ENCODE data around the gene KDM3B. TPM values are rescaled to one million over a fixed set of nuclear protein-coding genes. Genes with fewer than 3 reads are reported as not detected.
"Not testable (repeated sequence)": the region's sequence is repeated elsewhere in the genome, so short reads cannot be mapped to it uniquely, and the experiment has no call there.

Gene KDM3B
- 75.2 TPM for total RNA-seq

- Histone ChIP-seq H3K9ac (ENCODE audit: low read depth in 1 of 3, low read length in 3 of 3) (peak within 1 kb of the TSS; percentile 88 to 96 (median 93)), H3K9me3 (ENCODE audit: control insufficient read depth in 3 of 3, low read length in 3 of 3) (peaks cover 0 to 3% (median 0%) of the 10 kb centered on the region in 3 donors), H3K4me3 (ENCODE audit: low read length in 3 of 3) (peak within 1 kb of the TSS; percentile 85 to 92 (median 85)), H3K27me3 (ENCODE audit: control insufficient read depth in 3 of 3, insufficient read depth in 3 of 3, low read length in 3 of 3) (no peaks in the 10 kb centered on the region), H3K27ac (ENCODE audit: low read depth, low read length) (peak within 1 kb of the TSS; percentile 89), H3K4me1 (ENCODE audit: control insufficient read depth in 3 of 3, insufficient read depth in 3 of 3, low read length in 3 of 3) (peaks cover 17 to 53% (median 39%) of the 10 kb centered on the region in 3 donors), H3K36me3 (ENCODE audit: control insufficient read depth in 3 of 3, insufficient read depth in 3 of 3, low read length in 3 of 3) (peaks cover 8 to 18% (median 16%) of the 10 kb centered on the region in 3 donors)
Measured at GRCh38 chr5:138352071-138352721, at the start of gene KDM3B. Gene KDM3B, plus strand, starts transcription at chr5:138352685. Its CDS starts 111 bp downstream, at chr5:138352796.

GRCh38 chr5:138303372-138303771, 49.1 kb upstream of the KDM3B start:
- H3K27me3 ChIP-seq (ENCODE audit: control insufficient read depth in 3 of 3, insufficient read depth in 3 of 3, low read length in 3 of 3) = no peaks in the 10 kb centered on the region

GRCh38 chr5:138305797-138306196, 46.7 kb upstream of the KDM3B start:
- Histone ChIP-seq H3K9ac (ENCODE audit: low read depth in 1 of 3, low read length in 3 of 3) (peak overlapping the region in 2 of 3 donors; percentile 47 to 50), H3K27ac (ENCODE audit: low read depth, low read length) (peak overlapping the region; percentile 56), H3K36me3 (ENCODE audit: control insufficient read depth in 3 of 3, insufficient read depth in 3 of 3, low read length in 3 of 3) (no peaks in the 10 kb centered on the region), H3K27me3 (ENCODE audit: control insufficient read depth in 3 of 3, insufficient read depth in 3 of 3, low read length in 3 of 3) (no peaks in the 10 kb centered on the region), H3K9me3 (ENCODE audit: control insufficient read depth in 3 of 3, low read length in 3 of 3) (no peaks in the 10 kb centered on the region), H3K4me1 (ENCODE audit: control insufficient read depth in 3 of 3, insufficient read depth in 3 of 3, low read length in 3 of 3) (peaks cover 4 to 7% (median 6%) of the 10 kb centered on the region in 3 donors), H3K4me3 (ENCODE audit: low read length in 3 of 3) (peak overlapping the region in 1 of 3 donors; percentile 22)

More at GRCh38 chr5:138303372-138303771, 49.1 kb upstream of the KDM3B start:
- H3K27ac ChIP-seq (ENCODE audit: low read depth, low read length) = no peak overlapping the region
- peaks cover 4 to 7% (median 6%) of the 10 kb centered on the region in 3 donors for H3K4me1 ChIP-seq (ENCODE audit: control insufficient read depth in 3 of 3, insufficient read depth in 3 of 3, low read length in 3 of 3)
- no peaks in the 10 kb centered on the region for H3K9me3 ChIP-seq (ENCODE audit: control insufficient read depth in 3 of 3, low read length in 3 of 3)
- H3K9ac ChIP-seq (ENCODE audit: low read depth in 1 of 3, low read length in 3 of 3) = no peak overlapping the region
- no peaks in the 10 kb centered on the region for H3K36me3 ChIP-seq (ENCODE audit: control insufficient read depth in 3 of 3, insufficient read depth in 3 of 3, low read length in 3 of 3)
- no peak overlapping the region for H3K4me3 ChIP-seq (ENCODE audit: low read length in 3 of 3)

GRCh38 chr5:138315751-138316278, 36.7 kb upstream of the KDM3B start:
- Histone ChIP-seq H3K27me3 (ENCODE audit: control insufficient read depth in 3 of 3, insufficient read depth in 3 of 3, low read length in 3 of 3) (no peaks in the 10 kb centered on the region), H3K4me1 (ENCODE audit: control insufficient read depth in 3 of 3, insufficient read depth in 3 of 3, low read length in 3 of 3) (no peaks in the 10 kb centered on the region), H3K4me3 (ENCODE audit: low read length in 3 of 3) (no peak overlapping the region), H3K27ac (ENCODE audit: low read depth, low read length) (no peak overlapping the region), H3K9ac (ENCODE audit: low read depth in 1 of 3, low read length in 3 of 3) (no peak overlapping the region), H3K36me3 (ENCODE audit: control insufficient read depth in 3 of 3, insufficient read depth in 3 of 3, low read length in 3 of 3) (no peaks in the 10 kb centered on the region), H3K9me3 (ENCODE audit: control insufficient read depth in 3 of 3, low read length in 3 of 3) (no peaks in the 10 kb centered on the region)

GRCh38 chr5:138316355-138316754, 36.1 kb upstream of the KDM3B start:
- Histone ChIP-seq H3K36me3 (ENCODE audit: control insufficient read depth in 3 of 3, insufficient read depth in 3 of 3, low read length in 3 of 3) (no peaks in the 10 kb centered on the region), H3K27ac (ENCODE audit: low read depth, low read length) (no peak overlapping the region), H3K4me3 (ENCODE audit: low read length in 3 of 3) (no peak overlapping the region), H3K4me1 (ENCODE audit: control insufficient read depth in 3 of 3, insufficient read depth in 3 of 3, low read length in 3 of 3) (no peaks in the 10 kb centered on the region), H3K9ac (ENCODE audit: low read depth in 1 of 3, low read length in 3 of 3) (no peak overlapping the region), H3K9me3 (ENCODE audit: control insufficient read depth in 3 of 3, low read length in 3 of 3) (no peaks in the 10 kb centered on the region), H3K27me3 (ENCODE audit: control insufficient read depth in 3 of 3, insufficient read depth in 3 of 3, low read length in 3 of 3) (no peaks in the 10 kb centered on the region)

- not testable (repeated sequence) for H3K4me3 ChIP-seq (ENCODE audit: low read length in 3 of 3); H3K9me3 ChIP-seq (ENCODE audit: control insufficient read depth in 3 of 3, low read length in 3 of 3); H3K9ac ChIP-seq (ENCODE audit: low read depth in 1 of 3, low read length in 3 of 3); H3K36me3 ChIP-seq (ENCODE audit: control insufficient read depth in 3 of 3, insufficient read depth in 3 of 3, low read length in 3 of 3); H3K27ac ChIP-seq (ENCODE audit: low read depth, low read length); H3K27me3 ChIP-seq (ENCODE audit: control insufficient read depth in 3 of 3, insufficient read depth in 3 of 3, low read length in 3 of 3); H3K4me1 ChIP-seq (ENCODE audit: control insufficient read depth in 3 of 3, insufficient read depth in 3 of 3, low read length in 3 of 3)
Measured at GRCh38 chr5:138318211-138318610, 34.3 kb upstream of the KDM3B start.

- Histone ChIP-seq H3K27me3 (ENCODE audit: control insufficient read depth in 3 of 3, insufficient read depth in 3 of 3, low read length in 3 of 3) (no peaks in the 10 kb centered on the region), H3K36me3 (ENCODE audit: control insufficient read depth in 3 of 3, insufficient read depth in 3 of 3, low read length in 3 of 3) (no peaks in the 10 kb centered on the region), H3K27ac (ENCODE audit: low read depth, low read length) (no peak overlapping the region), H3K9ac (ENCODE audit: low read depth in 1 of 3, low read length in 3 of 3) (peak overlapping the region in 2 of 3 donors; percentile 41 to 69), H3K4me3 (ENCODE audit: low read length in 3 of 3) (peak overlapping the region; percentile 80 to 92 (median 80)), H3K9me3 (ENCODE audit: control insufficient read depth in 3 of 3, low read length in 3 of 3) (no peaks in the 10 kb centered on the region), H3K4me1 (ENCODE audit: control insufficient read depth in 3 of 3, insufficient read depth in 3 of 3, low read length in 3 of 3) (peaks cover 12 to 15% (median 13%) of the 10 kb centered on the region in 3 donors)
Measured at GRCh38 chr5:138330813-138331448, 21.6 kb upstream of the KDM3B start.

- Histone ChIP-seq H3K4me1 (ENCODE audit: control insufficient read depth in 3 of 3, insufficient read depth in 3 of 3, low read length in 3 of 3) (peaks cover 12 to 18% (median 13%) of the 10 kb centered on the region in 3 donors), H3K9me3 (ENCODE audit: control insufficient read depth in 3 of 3, low read length in 3 of 3) (no peaks in the 10 kb centered on the region), H3K27me3 (ENCODE audit: control insufficient read depth in 3 of 3, insufficient read depth in 3 of 3, low read length in 3 of 3) (no peaks in the 10 kb centered on the region), H3K36me3 (ENCODE audit: control insufficient read depth in 3 of 3, insufficient read depth in 3 of 3, low read length in 3 of 3) (no peaks in the 10 kb centered on the region), H3K4me3 (ENCODE audit: low read length in 3 of 3) (peak within 1 kb of the TSS; percentile 80 to 92 (median 82)), H3K27ac (ENCODE audit: low read depth, low read length) (no peak within 1 kb of the TSS), H3K9ac (ENCODE audit: low read depth in 1 of 3, low read length in 3 of 3) (peak within 1 kb of the TSS; percentile 41 to 69 (median 47))
Measured at GRCh38 chr5:138331449-138332368, 20.8 kb upstream of the KDM3B start, which contains the start of gene CDC25C. Gene CDC25C, minus strand, starts transcription at chr5:138331804. Its CDS starts 624 bp downstream, at chr5:138331180.

GRCh38 chr5:138334867-138335447, 17.5 kb upstream of the KDM3B start:
- Histone ChIP-seq H3K9me3 (ENCODE audit: control insufficient read depth in 3 of 3, low read length in 3 of 3) (no peaks in the 10 kb centered on the region), H3K4me3 (ENCODE audit: low read length in 3 of 3) (no peak overlapping the region), H3K9ac (ENCODE audit: low read depth in 1 of 3, low read length in 3 of 3) (no peak overlapping the region), H3K4me1 (ENCODE audit: control insufficient read depth in 3 of 3, insufficient read depth in 3 of 3, low read length in 3 of 3) (peaks cover 26 to 37% (median 29%) of the 10 kb centered on the region in 3 donors), H3K36me3 (ENCODE audit: control insufficient read depth in 3 of 3, insufficient read depth in 3 of 3, low read length in 3 of 3) (no peaks in the 10 kb centered on the region), H3K27me3 (ENCODE audit: control insufficient read depth in 3 of 3, insufficient read depth in 3 of 3, low read length in 3 of 3) (no peaks in the 10 kb centered on the region), H3K27ac (ENCODE audit: low read depth, low read length) (no peak overlapping the region)
